ENCODE measurements around the gene CALU. TPM values are rescaled to one million over a fixed set of nuclear protein-coding genes. Genes with fewer than 3 reads are reported as not detected.

The CALU gene
- total and polyA plus RNA-seq, 5 donors from 2014 or later: 19.1 to 30.2 (median 23.9) TPM

- H3K27ac ChIP-seq (ENCODE audit: insufficient read depth, low read length, poor library complexity, severe bottlenecking): no peak overlapping the region
- Mint-ChIP-seq H3K27me3 (no peaks in the 10 kb centered on the region), H3K27ac (no peak overlapping the region), H3K36me3 (peaks cover 9% of the 10 kb centered on the region), H3K4me3 (no peak overlapping the region), H3K4me1 (peaks cover 0 to 14% (median 3%) of the 10 kb centered on the region in 4 donors), H3K9me3 (no peaks in the 10 kb centered on the region)
- H3K9me3 ChIP-seq (ENCODE audit: control insufficient read depth in 2 of 2, low read length in 2 of 2): no peaks in the 10 kb centered on the region
- no peak for ATAC-seq (ENCODE audit: low read depth in 2 of 2)
- no peak overlapping the region for H3K4me3 ChIP-seq (ENCODE audit: low read depth, low read length)
- no peaks in the 10 kb centered on the region for H3K36me3 ChIP-seq (ENCODE audit: control insufficient read depth, insufficient read depth, low read length)
- no peaks in the 10 kb centered on the region for H3K27me3 ChIP-seq (ENCODE audit: control insufficient read depth, insufficient read depth, low read length)
- H3K4me1 ChIP-seq (ENCODE audit: control insufficient read depth, insufficient read depth, low read length, poor library complexity, severe bottlenecking): no peaks in the 10 kb centered on the region
- no peak for DNase-seq
These were observed 79.5 kb downstream of the CALU start for GRCh38 chr7:128818694-128819093.

Other genes with a start within 250 kb of the CALU start
- 1.9 TPM for gene GARIN1A, start 67.1 kb upstream of the CALU start, total RNA-seq
- under 1 TPM in 1 of 4 donors, not detected in 3; 0.14 TPM for gene GARIN1A, start 67.1 kb upstream of the CALU start, polyA plus RNA-seq
- gene OPN1SW, start 36.4 kb downstream of the CALU start, total RNA-seq: not detected
- not detected for gene OPN1SW, start 36.4 kb downstream of the CALU start, polyA plus RNA-seq
- gene CCDC136, start 52.6 kb downstream of the CALU start, total RNA-seq: 14.1 TPM
- 1 to 10 TPM in 2 of 4 donors, under 1 TPM in 2; 0.48 to 2.9 (median 1.1) TPM for gene CCDC136, start 52.6 kb downstream of the CALU start, polyA plus RNA-seq
- not detected for gene FLNC, start 91.0 kb downstream of the CALU start, total RNA-seq
- not detected for gene FLNC, start 91.0 kb downstream of the CALU start, polyA plus RNA-seq
- 67.9 TPM for gene ATP6V1F, start 123.5 kb downstream of the CALU start, total RNA-seq
- 100 to 1,000 TPM; 306 to 361 (median 340) TPM for gene ATP6V1F, start 123.5 kb downstream of the CALU start, polyA plus RNA-seq
- 0.22 TPM for gene KCP, start 171.3 kb downstream of the CALU start, total RNA-seq
- gene KCP, start 171.3 kb downstream of the CALU start, polyA plus RNA-seq: under 1 TPM in 2 of 4 donors, not detected in 2; 0.08 TPM
- gene IRF5, start 198.6 kb downstream of the CALU start, total RNA-seq: 13.5 TPM
- gene IRF5, start 198.6 kb downstream of the CALU start, polyA plus RNA-seq: 10 to 100 TPM; 18.8 to 24.1 (median 20.0) TPM

All from CD4-positive, CD25-positive, alpha-beta regulatory T cell (primary cell).